NCI-H510A (cell line): Measurements from ENCODE around the gene FUOM.

Experiments used
- DNase-seq: peaks from one replicate; lab custom pipeline; 2025; lab: John Stamatoyannopoulos, UW

The FUOM gene

DNA sequence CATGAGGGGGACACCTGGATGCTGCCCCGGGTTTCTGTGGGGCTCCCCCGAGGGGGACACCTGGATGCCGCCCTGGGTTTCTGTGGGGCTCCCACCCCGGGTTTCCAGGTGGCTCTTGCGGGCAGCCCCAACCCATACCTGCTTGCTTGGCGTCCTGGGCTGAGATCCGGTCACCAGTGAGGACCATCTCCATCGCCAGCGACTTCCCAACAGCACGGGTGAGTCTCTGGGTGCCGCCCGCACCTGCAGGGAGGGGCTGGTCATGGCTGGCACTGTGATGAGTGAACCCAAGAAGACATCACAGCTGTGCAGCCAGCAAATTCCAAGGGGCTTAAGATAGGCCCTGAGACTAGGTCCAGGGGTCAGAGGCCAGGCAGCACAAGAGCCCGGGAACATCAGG, 8.9 kb upstream of the FUOM start:
- DNase-seq, result no peak

DNA sequence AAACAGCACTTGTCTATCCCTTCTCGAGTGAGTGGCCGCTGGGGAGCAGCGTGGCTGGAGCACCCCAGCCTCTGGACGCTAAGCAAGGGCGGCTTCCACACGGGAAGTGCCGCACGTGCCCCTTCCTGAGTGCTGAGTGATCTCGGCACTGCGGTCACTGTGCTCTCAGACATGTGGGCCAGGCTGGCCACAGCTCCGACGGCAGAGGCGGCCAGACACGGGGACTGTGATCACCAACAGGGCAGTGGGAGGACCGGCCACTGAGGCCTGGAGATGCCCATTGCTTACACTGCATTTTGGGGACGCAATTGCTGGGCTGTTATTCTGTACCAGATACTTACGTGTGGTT, 8.3 kb upstream of the FUOM start:
- DNase-seq, result no peak

DNA sequence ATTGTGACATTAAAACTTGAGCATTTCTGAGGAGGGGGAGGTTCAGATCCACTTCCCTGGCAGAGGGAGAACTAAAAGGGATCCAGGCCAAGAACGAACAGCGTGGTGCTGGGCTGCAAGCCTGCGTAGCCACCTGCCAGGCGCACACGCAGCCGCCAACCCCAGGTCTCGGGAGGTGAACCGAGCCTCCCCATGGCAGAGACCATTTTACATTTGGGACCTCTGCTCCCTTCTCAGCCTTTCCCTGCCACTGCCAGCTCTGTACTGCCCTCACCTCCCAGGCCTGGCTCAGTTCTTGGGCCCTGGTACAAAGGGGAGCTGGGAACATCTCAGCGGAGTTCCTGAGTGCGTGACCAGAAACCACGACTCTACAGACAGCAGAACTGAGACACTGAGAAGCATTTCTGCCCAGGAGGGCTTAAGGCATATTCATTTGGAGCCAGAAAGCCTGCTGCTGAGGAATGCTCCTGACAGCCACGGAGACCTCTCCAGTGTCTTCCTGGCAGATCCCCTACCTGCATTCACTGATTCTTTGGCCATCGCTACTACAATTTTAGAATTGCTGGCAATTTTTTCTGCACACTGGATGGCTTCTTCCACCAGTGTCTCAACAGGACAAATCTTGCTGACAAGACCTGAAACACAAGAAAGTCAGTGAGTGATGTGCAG, 7.8 kb upstream of the FUOM start:
- no peak for DNase-seq

DNA sequence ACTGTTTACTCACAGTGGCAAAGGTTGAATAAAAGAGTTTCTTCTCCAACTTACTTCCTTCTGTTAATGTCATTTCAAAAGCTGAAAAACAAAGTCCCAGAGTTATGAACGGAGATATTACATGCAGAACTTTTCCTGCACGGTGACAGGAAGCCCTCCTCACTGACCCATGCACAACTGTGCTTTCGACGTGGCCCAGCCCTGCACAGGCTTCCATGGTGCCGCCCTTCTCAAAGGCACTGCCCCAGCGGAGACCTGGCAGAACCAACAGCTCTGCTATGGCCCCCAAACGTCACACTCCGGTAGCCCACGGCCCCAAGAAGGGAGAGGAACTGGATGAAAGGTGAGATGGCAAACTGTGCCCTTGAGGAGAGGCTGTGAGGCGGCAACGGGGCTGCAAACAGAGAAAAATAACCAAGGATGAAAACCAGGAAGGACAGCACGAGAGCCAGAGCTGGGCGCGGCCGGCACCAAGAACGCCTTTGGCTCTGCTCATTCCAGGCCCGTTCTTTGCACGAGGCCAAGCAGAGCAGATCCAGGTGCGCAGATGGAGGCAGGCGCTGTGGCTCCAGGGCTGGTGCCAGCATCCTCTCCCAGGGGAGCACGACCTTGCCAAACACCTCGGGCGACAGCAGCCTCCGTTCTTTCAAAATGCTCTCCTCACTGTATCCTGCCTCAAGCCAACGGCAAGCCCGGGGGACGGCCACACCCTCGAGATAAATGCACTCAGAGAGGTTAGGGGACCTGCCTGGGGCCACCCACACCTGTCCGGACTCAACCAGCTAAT, 7.0 kb upstream of the FUOM start:
- no peak for DNase-seq

DNA sequence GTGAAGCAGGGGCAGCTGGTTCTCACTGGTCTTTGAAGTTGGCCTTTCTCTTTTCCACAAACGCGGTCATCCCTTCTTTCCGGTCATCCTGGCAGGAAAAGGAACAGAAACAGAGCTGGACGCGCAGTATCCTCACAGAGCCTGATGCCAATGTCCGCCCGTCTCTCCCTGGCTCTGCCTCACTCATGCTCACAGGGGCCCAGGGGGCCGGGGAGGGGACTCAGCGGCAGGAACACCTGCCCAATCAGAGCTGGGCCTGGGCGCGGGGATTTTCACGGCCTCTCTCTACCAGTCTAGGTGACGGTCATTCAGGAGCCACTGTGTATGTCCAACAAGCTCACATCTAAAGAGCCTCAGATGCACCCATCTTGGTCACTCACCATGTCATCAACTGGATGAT, 5.0 kb upstream of the FUOM start:
- DNase-seq, result no peak

DNA sequence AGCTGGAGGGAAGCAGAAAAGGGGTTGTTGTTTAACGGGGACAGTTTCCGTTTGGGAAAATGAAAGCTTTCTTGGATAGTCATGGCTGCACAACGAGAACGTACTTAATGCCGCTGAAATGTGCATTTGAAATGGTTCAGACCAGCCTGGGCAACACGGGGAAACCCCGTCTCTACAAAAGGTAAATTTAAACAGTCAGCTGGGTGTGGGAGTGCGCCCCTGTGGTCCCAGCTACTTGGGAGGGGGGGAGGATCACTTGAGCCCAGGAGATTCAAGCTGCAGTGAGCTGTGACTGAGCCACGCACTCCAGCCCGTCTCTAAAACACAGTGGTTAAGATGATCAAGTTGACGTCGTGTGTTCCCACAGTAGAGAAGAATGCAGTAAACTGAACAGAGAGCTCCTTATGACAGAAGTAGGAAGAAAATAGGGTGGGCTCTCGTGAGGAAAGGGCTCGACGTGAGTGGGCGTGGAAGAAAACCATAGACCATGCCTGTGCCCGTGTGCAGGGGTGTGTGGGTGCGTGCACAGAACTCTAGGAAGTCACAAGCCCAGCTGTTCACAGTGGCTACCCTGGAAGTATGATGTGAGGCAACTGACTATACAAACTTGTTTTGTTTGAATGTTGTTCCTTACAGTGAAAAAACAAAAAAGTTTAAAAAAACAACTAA, 4.1 kb upstream of the FUOM start:
- DNase-seq, result no peak

DNA sequence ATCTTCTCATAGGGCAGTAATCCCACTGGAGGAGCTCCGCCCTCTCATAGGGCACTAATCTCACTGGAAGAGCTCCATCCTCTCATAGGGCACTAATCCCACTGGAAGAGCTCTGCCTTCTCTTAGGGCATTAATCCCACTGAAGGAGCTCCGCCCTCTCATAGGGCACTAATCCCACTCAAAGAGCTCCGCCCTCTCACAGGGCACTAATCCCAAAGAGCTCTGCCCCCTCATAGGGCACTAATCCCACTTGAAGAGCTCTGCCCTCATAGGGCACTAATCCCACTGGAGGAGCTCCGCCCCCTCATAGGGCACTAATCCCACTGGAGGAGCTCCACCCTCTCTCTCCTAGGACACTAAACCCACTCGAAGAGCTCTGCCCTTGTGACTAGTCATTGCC, 3.4 kb upstream of the FUOM start:
- DNase-seq, result no peak

DNA sequence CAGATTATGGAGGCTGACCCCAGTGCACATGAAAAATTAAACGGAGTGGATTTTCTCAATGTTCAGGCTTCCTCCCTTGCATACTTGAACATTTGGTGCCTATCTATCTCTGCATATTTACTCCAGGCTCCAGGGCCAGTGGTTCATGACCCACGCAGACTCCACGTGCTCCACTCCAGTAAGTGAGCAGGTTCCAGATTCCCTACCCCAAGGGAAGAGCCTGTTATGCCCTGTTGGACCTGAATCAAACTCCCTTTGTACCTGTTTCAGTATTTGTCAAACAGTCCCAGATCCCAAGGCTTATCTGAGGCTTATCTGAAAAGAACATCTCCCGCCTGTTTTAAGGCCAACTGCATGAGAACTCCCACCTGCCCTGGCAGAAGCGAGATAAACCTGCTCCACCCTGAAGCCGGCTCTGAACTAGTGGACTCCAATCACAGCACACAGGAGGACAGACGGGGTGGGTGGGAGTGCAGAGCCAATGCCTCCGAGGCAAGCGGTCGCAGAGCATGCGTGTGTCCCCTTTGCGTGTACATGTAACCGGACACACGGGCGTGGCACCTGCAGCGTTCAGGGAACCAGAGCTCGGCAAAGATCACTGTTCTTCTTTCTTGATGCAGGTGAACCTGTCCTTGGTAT, 2.3 kb upstream of the FUOM start:
- no peak for DNase-seq

DNA sequence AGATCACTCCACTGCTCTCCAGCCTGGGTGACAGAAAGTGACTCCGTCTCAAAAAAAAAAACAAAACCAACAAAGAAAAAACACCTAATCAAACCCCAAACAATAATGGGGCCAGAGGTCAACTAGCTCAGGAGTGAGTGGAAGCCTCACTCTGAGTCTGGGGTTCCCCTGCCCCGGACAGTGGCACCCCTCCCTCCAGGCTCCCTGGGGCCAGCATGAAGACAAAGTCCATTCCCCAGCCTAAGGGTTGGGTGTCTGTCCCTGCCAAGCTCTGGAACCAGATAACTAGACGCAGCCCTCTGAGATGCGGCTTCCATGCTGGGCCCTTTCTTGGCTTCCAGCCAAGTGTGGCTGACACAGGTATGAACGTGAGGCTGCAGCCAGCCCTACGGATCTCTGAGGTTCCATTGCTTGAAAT, 1.7 kb upstream of the FUOM start:
- DNase-seq, result peak; percentile 32

DNA sequence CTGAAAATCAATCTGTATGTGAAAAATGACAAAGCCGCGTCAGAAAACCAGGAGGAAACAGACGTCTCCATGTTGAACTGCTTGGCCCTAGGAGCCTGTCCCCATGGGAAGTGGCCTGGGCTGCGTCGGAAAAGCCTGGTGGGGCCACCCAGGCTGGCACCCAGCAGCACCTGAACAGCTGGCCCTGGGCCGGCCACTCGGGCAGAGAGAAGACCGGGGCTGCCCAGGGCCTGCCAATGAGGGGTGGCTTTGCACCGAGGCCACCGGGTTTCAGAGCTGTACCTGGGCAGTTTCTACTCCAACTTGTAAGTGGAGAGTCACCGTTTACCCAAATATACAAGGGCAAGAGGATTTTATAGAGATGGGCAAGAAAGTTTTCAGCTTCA, 1.1 kb upstream of the FUOM start:
- no peak for DNase-seq

DNA sequence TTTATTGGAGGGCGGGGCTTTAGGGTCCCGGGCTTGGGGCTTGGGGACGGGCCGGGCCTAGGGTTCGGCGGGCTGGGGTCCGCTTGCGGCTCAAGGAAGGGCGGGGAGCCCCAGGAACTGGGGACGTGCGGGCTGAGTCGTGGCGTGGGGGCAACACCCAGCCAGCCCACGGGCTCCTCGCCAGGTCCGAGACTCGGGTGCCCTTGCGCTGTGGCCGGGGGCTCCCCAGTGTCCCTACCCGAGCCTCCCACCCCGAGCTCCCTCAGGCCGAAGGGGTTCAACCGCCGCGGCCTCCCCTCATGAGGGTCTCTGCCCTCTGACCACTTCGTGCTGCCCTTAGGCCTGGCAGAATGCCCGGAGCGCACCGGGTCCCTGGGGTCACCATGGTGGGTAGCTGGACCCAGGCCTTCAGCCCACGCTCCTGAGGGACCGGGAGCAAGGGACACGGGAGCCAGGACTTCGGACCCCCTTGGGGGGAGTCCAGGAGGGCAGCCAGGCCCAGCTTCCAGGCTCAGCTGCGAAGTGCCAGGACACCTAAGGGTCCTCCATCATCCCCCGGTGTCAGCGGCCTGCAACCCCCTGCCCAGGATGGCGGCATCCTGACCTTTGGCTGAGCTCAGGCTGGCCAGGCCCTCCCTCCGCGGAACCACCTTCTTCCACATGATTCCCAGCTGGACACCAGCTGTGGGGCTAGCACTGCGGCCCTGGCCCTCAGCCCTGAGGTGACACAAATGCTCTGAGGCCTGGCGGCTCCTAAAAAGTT, 524 bp upstream of the FUOM start:
- DNase-seq, result no peak

DNA sequence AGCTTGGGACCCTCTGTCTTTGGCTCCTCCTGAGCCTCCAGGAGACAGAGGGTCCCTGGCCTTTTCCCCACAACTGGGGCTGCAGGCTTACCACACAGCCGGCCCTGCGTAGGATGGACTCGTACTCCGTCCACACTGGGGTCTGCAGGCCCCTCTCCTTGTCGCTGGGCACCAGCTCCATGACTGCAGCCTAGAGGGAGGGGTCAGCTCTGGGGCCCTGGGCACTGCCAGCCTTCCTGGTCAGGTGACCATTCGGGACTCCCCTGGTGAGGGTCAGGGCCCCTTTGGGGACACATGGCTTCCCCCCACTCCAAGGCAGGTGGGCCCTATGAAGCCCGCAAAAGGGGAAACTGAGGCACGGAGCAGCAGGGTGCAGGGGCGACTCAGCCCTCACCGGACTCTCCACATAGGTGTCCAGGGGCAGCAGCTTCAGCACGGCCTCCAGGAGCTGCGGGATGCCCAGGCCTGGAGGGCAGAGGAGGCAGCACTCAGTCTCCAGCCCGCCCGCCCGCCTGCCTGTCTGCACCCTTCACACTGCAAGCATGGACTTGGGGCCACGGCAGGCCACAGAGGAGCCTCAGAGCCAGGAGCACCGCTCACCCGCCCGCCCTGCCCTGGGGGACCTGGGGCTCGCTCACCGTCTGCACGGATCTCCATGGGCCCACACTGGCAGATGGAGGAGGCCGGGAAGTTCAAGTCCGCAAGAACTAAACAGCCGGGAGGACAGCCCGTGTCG, 1.1 kb downstream of the FUOM start:
- no peak for DNase-seq

DNA sequence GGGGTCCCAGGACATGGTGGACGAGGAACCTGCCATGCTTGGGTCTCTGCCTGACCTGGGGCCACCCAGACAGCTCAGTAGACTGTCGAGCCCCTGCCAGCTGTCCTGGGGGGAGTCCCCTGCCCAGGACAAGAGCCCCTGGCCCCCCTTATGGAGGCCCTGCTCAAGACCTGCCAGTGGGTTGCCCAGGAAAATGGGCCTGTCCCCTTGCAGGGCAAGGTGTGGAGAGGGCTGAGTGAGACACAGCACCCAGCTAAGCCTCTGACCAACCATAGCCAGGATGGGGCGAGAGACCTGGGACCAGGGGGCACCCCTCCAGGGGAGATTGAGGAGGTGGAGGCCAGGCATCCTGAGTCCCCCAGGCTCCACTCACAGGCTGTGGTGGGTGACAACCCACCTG, 1.8 kb downstream of the FUOM start:
- no peak for DNase-seq

DNA sequence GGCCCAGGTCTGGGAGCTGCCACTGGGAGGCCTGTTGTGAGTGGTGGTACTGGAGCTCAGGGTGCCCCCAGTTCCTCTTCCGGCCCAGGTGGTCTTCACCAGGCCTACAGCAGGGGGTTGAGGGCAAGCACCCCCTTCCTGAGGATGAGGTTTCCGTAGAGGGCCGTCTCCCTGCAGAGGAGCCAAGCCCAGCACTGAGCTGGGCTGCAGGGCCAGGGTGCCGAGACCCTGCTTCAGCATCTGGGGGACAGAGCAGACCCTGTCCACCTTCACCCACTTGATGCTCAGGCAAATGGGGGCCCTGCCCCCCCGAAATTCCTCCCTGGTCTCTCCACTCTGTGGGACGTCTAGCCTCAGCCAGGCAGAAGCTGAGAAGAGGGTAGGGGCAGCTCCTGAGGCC, 2.6 kb downstream of the FUOM start:
- no peak for DNase-seq

DNA sequence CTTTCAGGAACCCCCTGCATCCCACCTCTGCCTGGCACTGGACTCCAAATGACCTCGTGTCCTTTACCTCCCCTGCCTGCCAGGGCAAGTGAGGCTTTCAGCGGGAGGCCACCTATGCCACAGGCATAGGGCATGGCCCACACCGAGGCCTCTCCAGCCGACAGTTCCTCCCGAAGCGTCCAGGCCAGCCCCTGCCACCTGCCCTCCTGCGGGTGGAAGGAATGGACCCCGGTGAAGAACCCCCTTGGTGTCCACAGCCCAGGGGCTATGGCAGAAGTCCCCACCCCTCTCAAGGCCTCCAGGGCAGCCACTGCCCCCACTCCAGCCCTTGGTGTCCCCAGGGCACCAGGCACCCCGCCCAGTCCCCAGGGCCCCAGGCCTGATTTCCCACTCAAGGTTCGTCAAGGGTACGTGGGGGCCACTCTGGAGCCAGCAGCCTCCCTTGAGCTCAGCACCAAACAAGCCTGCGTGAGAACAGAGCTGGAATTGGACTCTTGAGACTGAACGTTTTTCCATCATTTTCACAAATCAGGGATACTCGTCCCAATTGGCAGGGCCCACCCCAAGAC, 3.1 kb downstream of the FUOM start:
- no peak for DNase-seq

DNA sequence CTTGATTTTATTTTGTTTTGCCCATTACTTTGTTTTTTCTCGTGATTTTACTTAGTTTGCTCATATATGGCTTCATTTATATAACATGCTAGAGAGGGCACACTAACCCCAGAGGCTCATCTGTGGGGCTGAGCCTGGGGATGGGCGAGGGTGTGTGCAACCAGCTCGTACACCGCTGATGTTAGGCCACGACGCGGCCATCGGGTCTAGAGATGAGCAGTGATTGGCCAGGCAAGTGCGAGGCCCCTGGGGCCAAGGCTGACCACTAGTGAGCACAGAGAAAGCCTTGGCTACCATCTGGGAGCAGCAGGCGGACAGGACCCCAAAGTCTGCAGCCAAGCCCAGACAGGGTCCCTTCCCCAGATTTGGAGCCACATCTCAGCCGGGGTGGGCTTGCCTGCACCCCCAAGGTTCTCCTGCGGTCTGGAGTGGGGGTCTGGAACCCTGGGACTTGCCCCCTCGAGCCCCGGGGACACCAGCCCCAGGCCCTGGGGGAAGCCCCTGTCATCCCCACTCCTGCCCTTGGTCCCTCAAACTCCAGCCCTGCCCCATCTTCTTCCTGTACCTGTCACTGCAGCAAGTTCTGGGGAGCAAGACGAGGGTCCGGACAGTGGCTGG, 3.7 kb downstream of the FUOM start:
- DNase-seq, result no peak

DNA sequence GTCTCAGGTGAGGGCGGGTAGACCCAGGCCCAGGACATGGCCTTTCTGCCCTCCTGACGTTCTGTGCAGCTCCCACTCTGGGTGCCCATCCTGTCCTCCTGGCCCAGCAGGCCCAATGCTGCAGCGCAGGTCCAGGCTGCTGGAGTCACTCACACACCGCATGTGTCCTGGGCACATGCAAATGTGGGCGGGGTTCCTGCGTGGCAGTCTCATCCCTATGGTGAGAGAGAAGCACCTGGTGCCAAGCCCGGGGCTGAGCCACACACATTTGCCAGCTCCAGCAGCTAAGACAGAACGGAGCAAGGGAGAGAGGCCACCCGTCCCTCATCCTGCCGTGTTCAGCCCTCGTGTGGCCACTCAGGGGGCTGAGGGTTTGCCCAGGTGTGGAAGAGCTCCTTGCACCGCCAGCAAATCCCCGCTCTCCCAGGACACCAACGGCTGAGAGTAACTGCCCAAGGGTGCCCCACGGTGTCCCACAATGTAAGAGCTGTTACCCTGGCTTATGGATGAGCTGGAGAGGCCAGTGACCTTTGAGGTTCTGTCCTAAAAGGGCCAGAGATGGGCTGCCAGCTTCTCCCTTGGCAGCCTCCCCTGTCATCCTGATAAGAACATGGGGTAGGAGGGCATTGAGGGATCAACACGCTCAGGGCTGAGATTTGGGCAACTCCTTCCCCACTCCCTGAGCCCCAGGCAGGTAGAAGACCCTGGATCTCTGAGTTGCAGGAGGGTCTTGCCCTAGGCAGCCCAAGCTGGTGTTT, 4.4 kb downstream of the FUOM start:
- DNase-seq, result no peak

DNA sequence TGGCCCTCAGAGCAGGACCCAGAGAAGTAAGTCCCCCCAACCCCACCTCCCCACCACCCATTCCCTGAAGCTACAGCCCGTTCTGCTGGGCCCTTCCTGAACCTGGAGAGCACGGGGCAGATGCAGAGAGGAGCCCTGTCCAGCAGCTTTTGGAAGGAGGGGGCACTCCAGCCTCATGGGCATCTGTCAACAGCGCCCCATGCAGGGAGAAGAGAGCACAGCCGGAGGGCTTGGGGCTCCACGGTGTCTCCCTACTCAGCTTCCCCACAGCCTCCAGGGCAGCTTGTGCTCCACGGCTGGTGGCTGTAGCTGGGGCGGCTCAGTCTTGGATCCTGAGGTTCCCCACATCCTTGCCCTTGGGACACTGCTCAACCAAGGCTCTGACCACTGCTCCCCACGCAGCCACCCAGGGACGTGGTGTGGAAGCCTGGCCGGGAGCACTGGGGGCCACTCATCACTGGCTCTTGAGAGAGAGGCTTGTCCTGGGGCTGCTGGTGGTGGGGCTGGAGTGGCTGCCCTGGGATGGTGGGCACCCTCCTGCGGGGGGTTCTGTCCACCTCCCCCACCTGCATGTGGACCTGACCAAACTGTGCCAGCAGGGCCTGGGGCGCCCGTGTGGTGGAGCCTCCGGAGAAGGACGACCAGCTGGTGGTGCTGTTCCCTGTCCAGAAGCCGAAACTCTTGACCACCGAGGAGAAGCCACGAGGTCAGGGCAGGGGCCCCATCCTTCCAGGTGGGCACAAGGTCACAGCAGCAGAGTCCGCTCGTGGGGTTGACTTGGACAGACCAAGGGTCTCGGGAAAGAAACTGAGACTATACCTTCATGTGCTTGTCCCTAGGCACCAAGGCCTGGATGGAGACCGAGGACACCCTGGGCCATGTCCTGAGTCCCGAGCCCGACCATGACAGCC, 6.2 kb downstream of the FUOM start:
- DNase-seq, result no peak

DNA sequence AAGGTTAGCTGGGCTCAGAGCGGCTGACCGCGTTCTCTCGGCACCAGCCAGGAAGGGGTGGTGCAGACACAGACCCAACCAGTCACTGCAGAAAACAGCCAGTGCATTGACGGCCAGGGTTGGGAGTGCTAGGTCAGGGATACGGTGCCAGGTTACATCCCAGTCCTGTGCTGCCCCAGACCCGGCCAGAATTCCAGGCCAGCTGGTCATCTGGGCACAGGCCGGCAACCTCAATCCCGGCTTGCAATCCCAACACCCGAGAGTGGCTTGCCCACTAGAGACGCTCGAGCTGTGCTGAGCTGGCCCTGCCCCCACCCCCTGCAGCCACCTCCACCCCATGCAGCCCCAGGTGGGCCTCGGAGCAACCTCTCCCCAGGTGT, 6.9 kb downstream of the FUOM start:
- no peak for DNase-seq
